H1 (cell line): ENCODE measurements around the gene EZH1. TPM values are rescaled to one million over a fixed set of nuclear protein-coding genes. Genes with fewer than 3 reads are reported as not detected.

Experiments used
- CTCF ChIA-PET: fragments of 300-600 bp; sonication (Branson Sonifier 250); formaldehyde crosslinking; loops from one replicate; lab custom pipeline; 2021; ENCODE audit not compliant: partially characterized antibody; lab: Charles Lee
- POLR2A ChIA-PET: fragments of 300-600 bp; sonication (Branson Sonifier 250); formaldehyde crosslinking; loops from one replicate; lab custom pipeline; 2021; ENCODE audit warnings: inconsistent platforms; ENCODE audit not compliant: partially characterized antibody; lab: Charles Lee
- DNase-seq, 2 experiments: peaks; one replicate each; pipeline versions ENCODE4 v3.0.0 to v3.0.0-alpha.2; 2010 to 2022; ENCODE audit warnings: low spot score in 2 of 2, low read depth in 1 of 2, mixed read lengths in 1 of 2
- FAIRE-seq: peaks from 2 replicates; lab custom pipeline; 2011; peaks lifted over from hg19 to GRCh38; lab: Jason Lieb, UNC
- H2AFZ ChIP-seq: 2 replicates; pipeline ENCODE4 v1.8.1; 2012; ENCODE audit warnings: low read length, inconsistent platforms
- H2AK5ac ChIP-seq: 2 replicates; pipeline ENCODE4 v1.6.1; 2013; ENCODE audit warnings: low read depth, low read length
- H2BK120ac ChIP-seq: replicated peaks from 2 replicates; pipeline ENCODE3; 2013; ENCODE audit warnings: low read depth, low read length, inconsistent platforms
- H2BK12ac ChIP-seq: 2 replicates; pipeline ENCODE4 v1.6.1; 2013; ENCODE audit warnings: low read depth, low read length
- H2BK15ac ChIP-seq: 2 replicates; pipeline ENCODE4 v1.6.1; 2013; ENCODE audit warnings: low read length
- H2BK20ac ChIP-seq: 2 replicates; pipeline ENCODE4 v1.6.1; 2013; ENCODE audit warnings: low read length
- H2BK5ac ChIP-seq: 2 replicates; pipeline ENCODE4 v1.6.1; 2013; ENCODE audit warnings: low read depth, low read length
- H3K14ac ChIP-seq: 2 replicates; pipeline ENCODE4 v1.6.1; 2013; ENCODE audit warnings: inconsistent platforms; ENCODE audit not compliant: insufficient read length
- H3K18ac ChIP-seq: 2 replicates; pipeline ENCODE4 v1.6.1; 2013; ENCODE audit warnings: low read length; ENCODE audit errors: extremely low read depth
- H3K23ac ChIP-seq: 2 replicates; pipeline ENCODE4 v1.6.1; 2013; ENCODE audit warnings: inconsistent platforms; ENCODE audit not compliant: insufficient read length
- H3K23me2 ChIP-seq: 2 replicates; pipeline ENCODE4 v1.6.1; 2013; ENCODE audit warnings: low read depth, low read length
- H3K27ac ChIP-seq: 2 replicates; pipeline ENCODE4 v1.6.1; 2011; ENCODE audit warnings: low read depth, low read length, inconsistent platforms
- H3K27me3 ChIP-seq, 4 experiments: replicated peaks in 1 of 4; 1 replicate in 1 of 4; 2 replicates in 3 of 4; pipeline versions ENCODE4 v1.6.1 to v1.8.1; 2011 to 2013; ENCODE audit warnings: low read length in 3 of 4, mild to moderate bottlenecking in 3 of 4, inconsistent platforms in 2 of 4, mixed read lengths in 2 of 4, moderate library complexity in 1 of 4; ENCODE audit not compliant: control insufficient read depth in 3 of 4, insufficient read depth in 3 of 4; ENCODE audit errors: extremely low read depth in 1 of 4
- H3K36me3 ChIP-seq, 4 experiments: 2 replicates each; pipeline versions ENCODE4 v1.6.1 to v1.8.1; 2011 to 2013; ENCODE audit warnings: mild to moderate bottlenecking in 4 of 4, low read length in 3 of 4, moderate library complexity in 2 of 4, control low read depth in 1 of 4, inconsistent platforms in 1 of 4; ENCODE audit not compliant: insufficient read depth in 4 of 4, control insufficient read depth in 2 of 4
- H3K4ac ChIP-seq: replicated peaks from 2 replicates; pipeline ENCODE3; 2013; ENCODE audit warnings: low read length, low read depth, mixed read lengths, inconsistent platforms; ENCODE audit not compliant: insufficient read length
- H3K4me1 ChIP-seq, 4 experiments: replicated peaks in 1 of 4; 1 replicate in 1 of 4; 2 replicates in 3 of 4; pipeline versions ENCODE4 v1.6.1 to v1.8.1; 2011 to 2013; ENCODE audit warnings: low read length in 3 of 4, inconsistent platforms in 2 of 4, mixed read lengths in 1 of 4; ENCODE audit not compliant: insufficient read depth in 4 of 4, control insufficient read depth in 3 of 4
- H3K4me2 ChIP-seq, 2 experiments: 2 replicates each; pipeline versions ENCODE4 v1.6.1 to v1.8.1; 2011 to 2013; ENCODE audit warnings: low read depth in 2 of 2, low read length in 2 of 2, control low read depth in 1 of 2, inconsistent platforms in 1 of 2, mild to moderate bottlenecking in 1 of 2; ENCODE audit not compliant: insufficient read depth in 1 of 2
- H3K4me3 ChIP-seq, 4 experiments: fragments of 200-600, 300-600 bp in 1 of 4; sonication (generic), shearing (Covaris generic), sonication (Bioruptor Twin) in 1 of 4; 2 replicates each; pipeline versions ENCODE4 v1.5.1 to v1.8.1; 2011 to 2016; ENCODE audit warnings: low read length in 4 of 4, low read depth in 3 of 4, control low read depth in 2 of 4, inconsistent platforms in 2 of 4, mild to moderate bottlenecking in 2 of 4, mixed read lengths in 1 of 4, moderate library complexity in 1 of 4; ENCODE audit not compliant: insufficient read depth in 2 of 4; ENCODE audit errors: extremely low read depth in 1 of 4
- H3K56ac ChIP-seq: replicated peaks from 2 replicates; pipeline ENCODE3; 2013; ENCODE audit warnings: low read depth, mild to moderate bottlenecking, mixed read lengths, low read length, inconsistent platforms; ENCODE audit not compliant: insufficient read length
- H3K79me1 ChIP-seq: 2 replicates; pipeline ENCODE4 v1.6.1; 2013; ENCODE audit warnings: low read depth, low read length, control low read depth
- H3K79me2 ChIP-seq, 2 experiments: 2 replicates each; pipeline versions ENCODE4 v1.6.1 to v1.8.1; 2012 to 2013; ENCODE audit warnings: low read length in 2 of 2, mild to moderate bottlenecking in 2 of 2, inconsistent platforms in 1 of 2; ENCODE audit not compliant: insufficient read depth in 2 of 2, control insufficient read depth in 1 of 2
- H3K9ac ChIP-seq, 4 experiments: replicated peaks in 1 of 4; 1 replicate in 1 of 4; 2 replicates in 3 of 4; pipeline versions ENCODE4 v1.6.1 to v1.8.1; 2011 to 2013; ENCODE audit warnings: low read depth in 3 of 4, low read length in 3 of 4, control low read depth in 2 of 4, mild to moderate bottlenecking in 2 of 4, moderate library complexity in 2 of 4, inconsistent platforms in 1 of 4; ENCODE audit errors: extremely low read depth in 1 of 4
- H3K9me3 ChIP-seq, 2 experiments: 2 replicates each; pipeline versions ENCODE4 v1.6.1 to v1.8.1; 2012 to 2013; ENCODE audit warnings: mild to moderate bottlenecking in 2 of 2, moderate library complexity in 2 of 2, control low read depth in 1 of 2, inconsistent platforms in 1 of 2, low read depth in 1 of 2, low read length in 1 of 2, mixed read lengths in 1 of 2; ENCODE audit not compliant: insufficient read depth in 2 of 2
- H4K20me1 ChIP-seq, 2 experiments: replicated peaks in 1 of 2; 2 replicates each; pipeline versions ENCODE3 to v1.8.1; 2011 to 2013; ENCODE audit warnings: inconsistent platforms in 2 of 2, low read length in 2 of 2, mild to moderate bottlenecking in 1 of 2; ENCODE audit not compliant: insufficient read depth in 2 of 2, control insufficient read depth in 1 of 2
- H4K5ac ChIP-seq: 2 replicates; pipeline ENCODE4 v1.6.1; 2013; ENCODE audit warnings: low read length, low read depth, mixed read lengths, inconsistent platforms; ENCODE audit not compliant: insufficient read length
- H4K8ac ChIP-seq: 2 replicates; pipeline ENCODE4 v1.8.0; 2013; ENCODE audit warnings: mild to moderate bottlenecking, moderate library complexity, low read length, inconsistent platforms; ENCODE audit not compliant: insufficient read depth; ENCODE audit errors: extremely low read depth
- H4K91ac ChIP-seq: replicated peaks from 2 replicates; pipeline ENCODE3; 2013; ENCODE audit warnings: low read length, mixed read lengths, inconsistent platforms; ENCODE audit not compliant: insufficient read length
- EGR1 ChIP-seq: IDR thresholded peaks from 2 replicates; pipeline ENCODE4 v1.6.1; 2011; ENCODE audit warnings: low read depth, low read length, borderline replicate concordance
- EP300 ChIP-seq, 2 experiments: IDR thresholded peaks; 1 replicate in 1 of 2; 2 replicates in 1 of 2; pipeline ENCODE4 v1.6.1; 2011 to 2012; ENCODE audit warnings: low read depth in 2 of 2, low read length in 2 of 2, mild to moderate bottlenecking in 2 of 2, borderline replicate concordance in 1 of 2, inconsistent platforms in 1 of 2, moderate library complexity in 1 of 2
- HDAC2 ChIP-seq, 2 experiments: fragments of 300-600 bp in 1 of 2; sonication (generic) in 1 of 2; IDR thresholded peaks; 2 replicates each; pipeline ENCODE4 v1.6.1; 2011 to 2012; ENCODE audit warnings: low read depth in 2 of 2, low read length in 2 of 2, mild to moderate bottlenecking in 2 of 2, moderate library complexity in 2 of 2, borderline replicate concordance in 1 of 2, inconsistent platforms in 1 of 2
- KDM1A ChIP-seq: fragments of 200-600, 300-600 bp; sonication (generic); IDR thresholded peaks from 2 replicates; pipeline ENCODE4 v1.7.1; 2016; ENCODE audit warnings: mild to moderate bottlenecking, low read length, borderline replicate concordance
- MAFK ChIP-seq: IDR thresholded peaks from 2 replicates; pipeline ENCODE4 v1.6.1; 2012; ENCODE audit warnings: low read depth, mild to moderate bottlenecking, improper control_type of control experiment, low read length
- MAX ChIP-seq: IDR thresholded peaks from 2 replicates; pipeline ENCODE4 v1.6.1; 2012; ENCODE audit warnings: inconsistent platforms
- PHF8 ChIP-seq: fragments of 200-600 bp; sonication (generic); conservative IDR thresholded peaks from 2 replicates; pipeline ENCODE4 v1.7.1; 2012; ENCODE audit warnings: low read depth, mild to moderate bottlenecking, inconsistent platforms, low read length, moderate library complexity
- POLR2A ChIP-seq, 2 experiments: IDR thresholded peaks; 1 replicate in 1 of 2; 2 replicates in 1 of 2; pipeline ENCODE4 v1.6.1; 2011; ENCODE audit warnings: low read depth in 2 of 2, low read length in 2 of 2, mild to moderate bottlenecking in 2 of 2; ENCODE audit errors: control extremely low read depth in 1 of 2
- POU5F1 ChIP-seq: IDR thresholded peaks from 2 replicates; pipeline ENCODE4 v1.6.1; 2011; ENCODE audit warnings: low read depth, mild to moderate bottlenecking, low read length, moderate library complexity
- SIN3A ChIP-seq, 2 experiments: IDR thresholded peaks in 1 of 2; conservative IDR thresholded peaks in 1 of 2; 2 replicates each; pipeline ENCODE4 v1.6.1; 2011 to 2012; ENCODE audit warnings: low read length in 2 of 2, improper control_type of control experiment in 1 of 2, low read depth in 1 of 2, mild to moderate bottlenecking in 1 of 2
- SP4 ChIP-seq: IDR thresholded peaks from 2 replicates; pipeline ENCODE4 v1.6.1; 2012; ENCODE audit warnings: low read length, inconsistent platforms
- TAF1 ChIP-seq: IDR thresholded peaks from 2 replicates; pipeline ENCODE4 v1.6.1; 2011; ENCODE audit warnings: mild to moderate bottlenecking, low read depth, low read length
- TCF12 ChIP-seq: IDR thresholded peaks from 2 replicates; pipeline ENCODE4 v1.6.1; 2011; ENCODE audit warnings: low read depth, mild to moderate bottlenecking, low read length
- WGBS, 2 experiments: shearing (Covaris generic) in 1 of 2; methylation state at CpG; one replicate each; pipeline versions ENCODE4 v1.1.6 to v1.1.7; 2013 to 2015; ENCODE audit warnings: low lambda C conversion rate in 2 of 2, mixed read lengths in 2 of 2, inconsistent platforms in 1 of 2, low coverage in 1 of 2, missing lambda C conversion rate in 1 of 2; ENCODE audit not compliant: insufficient replicate concordance in 2 of 2, insufficient coverage in 1 of 2, insufficient read length in 1 of 2; ENCODE audit errors: extremely low coverage in 1 of 2, missing lambda C conversion rate in 1 of 2; 5-methylcytosine and 5-hydroxymethylcytosine counted together
- polyA plus RNA-seq, 7 experiments: library from polyadenylated mRNA; depleted of rRNA in 3 of 7; stranded (reverse) in 5 of 7; unstranded in 2 of 7; fragments of >200 nt in 5 of 7; fragments of 200-250 nt in 2 of 7; gene quantifications; 1 replicate in 5 of 7; 2 replicates in 1 of 7; 4 replicates in 1 of 7; pipeline versions ENCODE4 v1.2.1 to v1.2.3, GENCODE V29; 2011 to 2013; ENCODE audit warnings: missing spikeins in 2 of 7, mixed read lengths in 2 of 7
- total RNA-seq: library from RNA; stranded (reverse); fragmentation: NEBNext Ultra II Directional; extraction: Animal tissue kit (Norgen Biotek cat#: 25700); gene quantifications from 2 replicates; pipeline ENCODE4 v1.2.1, GENCODE V29; 2021

The EZH1 gene
- total and polyA plus RNA-seq, 2 of the 8 experiments (the other 6 are each of a cell fraction or from before 2014, with no cell fraction given), result 17.4 to 20.8 TPM

- peaks cover 9% of the 10 kb centered on the region; the same call in 1 of the 2 replicates for H3K23me2 ChIP-seq
- H4K91ac ChIP-seq, result no peak overlapping the region
- peaks cover 0 to 11% (median 6%) of the 10 kb centered on the region in 4 experiments; a peak in 6 of 7 replicates for H3K4me1 ChIP-seq
- peaks cover 0 to 4% (median 0%) of the 10 kb centered on the region in 4 experiments; a peak in 3 of 8 replicates for H3K36me3 ChIP-seq
- H2BK15ac ChIP-seq, result no peak overlapping the region
- H3K79me1 ChIP-seq, result no peaks in the 10 kb centered on the region
- H2AK5ac ChIP-seq, result no peak overlapping the region
- no peak overlapping the region for H3K23ac ChIP-seq
- H4K20me1 ChIP-seq, result peaks cover 0 to 7% of the 10 kb centered on the region in 2 experiments
- FAIRE-seq, result no peak
- H3K79me2 ChIP-seq, result no peaks in the 10 kb centered on the region
- H3K27me3 ChIP-seq, result peaks cover 0 to 18% (median 14%) of the 10 kb centered on the region in 4 experiments; a peak in 5 of 7 replicates
- no peak overlapping the region for H3K4ac ChIP-seq
- 91% methylated on average over 27 of the region's 27 CpGs; no CpG with 5 or more reads in 1 of the 2 experiments for WGBS, 2 experiments
- H2BK5ac ChIP-seq, result no peak overlapping the region
- no peak overlapping the region for H3K14ac ChIP-seq
- H3K9ac ChIP-seq, result no peak overlapping the region
- H3K9me3 ChIP-seq, result no peaks in the 10 kb centered on the region
- ChIA-PET POLR2A (interaction anchor here (1.2 kb wide), 1 partner anchor 12 kb away, joined by 4 read pairs; no protein-coding TSS in a partner anchor), CTCF (interaction anchor here (0.8 to 2.2 kb wide), 3 partner anchors 12 to 77 kb away, joined by 3 to 5 read pairs (median 4); no protein-coding TSS in a partner anchor)
- H3K56ac ChIP-seq, result no peak overlapping the region
- H2AFZ ChIP-seq, result no peak overlapping the region
- no peak overlapping the region for H4K8ac ChIP-seq
- no peak for DNase-seq
- H4K5ac ChIP-seq, result no peak overlapping the region
- H3K4me2 ChIP-seq, result no peak overlapping the region
- no peak overlapping the region for H3K4me3 ChIP-seq
- H3K18ac ChIP-seq, result no peak overlapping the region
- H2BK12ac ChIP-seq, result no peak overlapping the region
- no peak overlapping the region for H2BK20ac ChIP-seq
- H2BK120ac ChIP-seq, result no peak overlapping the region
- no peak overlapping the region for H3K27ac ChIP-seq
- TF ChIP-seq SIN3A (conservative IDR thresholded peaks at IDR 0.05 in 1 of 2, IDR thresholded peaks at IDR 0.05 in 1 of 2; ENCODE audit: low read depth in 1 of 2, low read length in 2 of 2) (no peak), MAFK (no peak), EP300 (IDR thresholded peaks at IDR 0.05; ENCODE audit: borderline replicate concordance in 1 of 2, low read depth in 2 of 2, low read length in 2 of 2) (no peak), HDAC2 (IDR thresholded peaks at IDR 0.05; ENCODE audit: borderline replicate concordance in 1 of 2, low read depth in 2 of 2, low read length in 2 of 2) (no peak), POU5F1 (no peak), POLR2A (IDR thresholded peaks at IDR 0.05; ENCODE audit: control extremely low read depth in 1 of 2, low read depth in 2 of 2, low read length in 2 of 2) (no peak), MAX (no peak), TCF12 (no peak), SP4 (no peak), TAF1 (no peak), PHF8 (no peak), KDM1A (no peak), EGR1 (no peak)
Observed at GRCh38 chr17:42687707-42688320, 57.0 kb downstream of the EZH1 start.
